IPS DF 6.9 (cell line): Measurements from ENCODE around the gene DYNC1I1.

Experiments
- DNase-seq: peaks from one replicate; pipeline ENCODE4 v3.0.0-alpha.2; 2013; ENCODE audit warnings: low read depth, low spot score
- H3K27ac ChIP-seq: one replicate; pipeline ENCODE4 v1.5.1; 2013; ENCODE audit warnings: low read length, control low read depth
- H3K27me3 ChIP-seq: 2 replicates; pipeline ENCODE4 v1.6.1; 2013; ENCODE audit warnings: mild to moderate bottlenecking, low read length; ENCODE audit not compliant: control insufficient read depth, insufficient read depth
- H3K36me3 ChIP-seq: 2 replicates; pipeline ENCODE4 v1.6.1; 2013; ENCODE audit warnings: low read length; ENCODE audit not compliant: control insufficient read depth, insufficient read depth
- H3K4me1 ChIP-seq: 2 replicates; pipeline ENCODE4 v1.6.1; 2013; ENCODE audit warnings: low read length; ENCODE audit not compliant: control insufficient read depth, insufficient read depth
- H3K4me3 ChIP-seq: 2 replicates; pipeline ENCODE4 v1.5.1; 2013; ENCODE audit warnings: mild to moderate bottlenecking, low read length
- H3K9me3 ChIP-seq: 2 replicates; pipeline ENCODE4 v1.6.1; 2013; ENCODE audit warnings: low read length, inconsistent platforms; ENCODE audit not compliant: control insufficient read depth, insufficient read depth
- WGBS: extraction: QIAGEN DNeasy Blood & Tissue Kit; methylation state at CpG from one replicate; pipeline ENCODE4 v1.1.7; 2013; ENCODE audit warnings: mixed read lengths, missing lambda C conversion rate; ENCODE audit not compliant: insufficient read length, insufficient coverage; 5-methylcytosine and 5-hydroxymethylcytosine counted together

The DYNC1I1 gene

DNA sequence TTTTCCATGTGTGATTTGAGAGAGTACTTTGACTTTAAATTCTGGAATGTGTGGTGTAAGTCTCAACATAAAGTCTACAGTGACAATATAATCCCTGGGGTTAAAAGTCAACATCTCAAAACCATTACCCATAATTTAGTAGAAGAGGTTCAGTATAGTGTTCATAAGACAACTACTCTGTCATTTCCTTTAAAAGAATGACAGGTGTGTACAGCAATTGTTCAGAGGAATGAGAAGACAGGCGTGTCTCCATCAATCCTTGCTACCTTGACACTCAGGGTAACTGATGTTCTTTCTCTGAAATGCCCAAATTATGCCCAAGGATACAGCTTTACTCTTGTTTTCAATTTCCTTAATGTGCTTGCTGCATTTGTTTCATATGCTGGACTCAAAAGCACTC is 256.4 kb downstream of the DYNC1I1 start:
- Histone ChIP-seq H3K36me3 (no peaks in the 10 kb centered on the region), H3K9me3 (no peaks in the 10 kb centered on the region), H3K27me3 (no peaks in the 10 kb centered on the region), H3K4me3 (no peak overlapping the region), H3K27ac (no peak overlapping the region), H3K4me1 (no peaks in the 10 kb centered on the region)
- no CpG with 5 or more reads among the region's 1 CpG for WGBS
- DNase-seq = no peak

DNA sequence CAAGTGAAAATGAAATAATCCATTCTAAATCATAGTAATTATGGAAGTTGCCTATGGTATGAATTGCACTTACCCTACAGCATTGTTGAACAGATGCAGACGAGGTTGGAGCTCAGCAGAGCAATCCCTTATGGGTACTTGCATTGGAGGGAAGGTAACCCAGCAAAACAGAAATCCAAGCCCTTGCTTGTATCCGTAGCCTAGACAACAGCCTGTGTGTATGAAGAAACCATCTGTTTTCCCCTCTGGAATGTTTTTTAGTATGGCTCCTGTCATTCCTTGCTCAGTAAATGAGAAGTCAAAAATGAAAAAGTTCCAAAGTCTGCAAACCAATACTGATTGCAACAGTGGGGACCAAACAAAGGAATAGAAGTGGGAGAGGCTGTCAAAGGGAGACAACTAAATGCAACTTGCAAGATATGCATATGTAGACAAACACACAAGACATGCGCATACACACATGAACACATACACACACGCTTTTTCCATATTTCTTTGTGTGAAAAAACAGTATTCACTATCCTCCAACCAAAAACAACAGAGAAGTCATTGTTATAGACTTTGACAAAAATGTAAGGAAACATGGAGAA is 260.8 kb downstream of the DYNC1I1 start:
- DNase-seq = no peak
- no peaks in the 10 kb centered on the region for H3K4me1 ChIP-seq
- WGBS = no CpG with 5 or more reads among the region's 4 CpGs

DNA sequence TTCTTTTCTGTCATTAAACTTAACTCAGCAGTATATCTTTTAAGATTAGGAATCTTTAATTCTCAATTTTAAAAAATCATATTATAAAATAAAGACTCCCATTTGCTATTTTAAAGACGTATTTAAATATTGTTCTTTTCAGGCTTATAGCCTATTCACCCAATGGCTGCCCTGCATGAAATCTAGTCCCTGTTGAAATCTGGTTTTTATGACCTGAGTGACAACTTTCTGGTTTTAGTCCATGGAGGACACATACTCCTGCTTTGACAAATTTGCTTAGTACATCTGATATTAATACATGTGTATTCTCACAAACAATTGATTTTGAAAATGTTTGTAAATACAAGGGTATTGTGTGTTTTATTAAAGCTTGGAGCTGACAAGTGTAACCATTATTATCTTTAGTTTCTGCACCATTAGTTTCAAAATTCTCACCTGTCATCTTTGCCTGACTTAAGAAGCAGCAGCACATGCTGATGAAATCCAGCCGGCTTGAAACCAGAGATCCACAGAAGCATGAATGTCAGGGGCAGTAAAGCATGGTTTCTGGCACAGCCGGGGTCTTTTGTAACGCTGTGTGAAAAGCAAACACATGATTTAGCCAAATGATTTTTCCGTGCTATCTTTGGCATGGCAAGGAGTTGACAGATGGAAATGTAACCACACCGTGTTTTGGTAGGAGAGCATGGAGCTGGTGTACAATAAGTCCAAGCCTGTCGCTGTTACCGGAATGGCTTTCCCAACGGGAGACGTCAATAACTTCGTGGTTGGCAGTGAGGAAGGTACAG is 262.8 kb downstream of the DYNC1I1 start:
- no peak for DNase-seq
- no peaks in the 10 kb centered on the region for H3K36me3 ChIP-seq
- no peaks in the 10 kb centered on the region for H3K27me3 ChIP-seq
- no peak overlapping the region for H3K27ac ChIP-seq
- H3K4me3 ChIP-seq = no peak overlapping the region
- H3K9me3 ChIP-seq = no peaks in the 10 kb centered on the region
- no CpG with 5 or more reads among the region's 11 CpGs for WGBS
- H3K4me1 ChIP-seq = no peaks in the 10 kb centered on the region

More for the DNA sequence above, 260.8 kb downstream of the DYNC1I1 start:
- Histone ChIP-seq H3K9me3 (no peaks in the 10 kb centered on the region), H3K27ac (no peak overlapping the region), H3K4me3 (no peak overlapping the region), H3K36me3 (no peaks in the 10 kb centered on the region), H3K27me3 (no peaks in the 10 kb centered on the region)

DNA sequence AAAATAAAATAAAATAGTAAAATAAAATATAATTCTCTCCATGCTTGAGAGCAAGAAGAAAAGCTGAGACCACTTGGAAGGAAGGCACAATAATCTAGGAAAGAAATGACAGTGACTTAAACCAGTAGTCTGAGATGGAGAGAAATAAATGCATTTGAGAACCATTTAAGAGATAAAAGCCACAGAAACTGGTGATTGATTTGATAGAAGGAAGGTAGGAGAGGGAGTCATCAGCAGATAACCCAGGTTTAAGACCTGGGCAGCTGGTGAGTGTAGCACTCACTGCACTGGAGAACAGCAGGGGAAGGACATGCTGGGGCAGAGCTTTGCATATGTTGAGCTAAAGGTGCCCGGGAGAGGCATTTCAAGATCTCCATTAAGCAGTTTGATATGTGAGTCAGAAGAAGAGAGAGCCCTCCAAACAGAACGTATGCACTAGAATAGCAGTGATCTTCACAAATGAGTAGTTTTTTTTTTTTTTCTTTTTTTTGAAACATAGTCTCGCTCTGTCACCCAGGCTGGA is 268.0 kb downstream of the DYNC1I1 start:
- no peaks in the 10 kb centered on the region for H3K36me3 ChIP-seq
- DNase-seq = no peak
- H3K27ac ChIP-seq = no peak overlapping the region
- no peaks in the 10 kb centered on the region for H3K4me1 ChIP-seq
- H3K9me3 ChIP-seq = no peaks in the 10 kb centered on the region
- no peaks in the 10 kb centered on the region for H3K27me3 ChIP-seq
- H3K4me3 ChIP-seq = no peak overlapping the region
- no CpG with 5 or more reads among the region's 3 CpGs for WGBS

DNA sequence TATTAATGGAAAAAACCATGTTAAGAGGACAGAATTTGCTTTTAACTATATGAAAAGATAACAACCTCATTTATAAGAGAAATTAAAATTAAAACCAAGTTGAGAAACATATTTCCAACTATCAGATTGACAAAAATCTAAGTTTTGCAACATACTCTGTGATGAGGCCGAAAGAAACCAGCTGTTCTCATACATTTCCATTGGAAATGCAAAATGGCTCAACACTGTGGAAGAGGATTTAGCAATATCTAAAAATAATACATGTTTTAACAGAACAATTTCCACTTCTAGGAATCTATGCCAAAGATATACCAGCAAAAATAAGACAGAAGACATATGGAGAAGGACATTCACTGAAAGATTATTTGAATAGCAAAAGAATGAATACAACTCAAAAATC is 268.8 kb downstream of the DYNC1I1 start:
- Histone ChIP-seq H3K4me3 (no peak overlapping the region), H3K9me3 (no peaks in the 10 kb centered on the region), H3K4me1 (no peaks in the 10 kb centered on the region), H3K27me3 (no peaks in the 10 kb centered on the region), H3K36me3 (no peaks in the 10 kb centered on the region), H3K27ac (no peak overlapping the region)
- DNase-seq = no peak
- no CpG with 5 or more reads among the region's 1 CpG for WGBS

DNA sequence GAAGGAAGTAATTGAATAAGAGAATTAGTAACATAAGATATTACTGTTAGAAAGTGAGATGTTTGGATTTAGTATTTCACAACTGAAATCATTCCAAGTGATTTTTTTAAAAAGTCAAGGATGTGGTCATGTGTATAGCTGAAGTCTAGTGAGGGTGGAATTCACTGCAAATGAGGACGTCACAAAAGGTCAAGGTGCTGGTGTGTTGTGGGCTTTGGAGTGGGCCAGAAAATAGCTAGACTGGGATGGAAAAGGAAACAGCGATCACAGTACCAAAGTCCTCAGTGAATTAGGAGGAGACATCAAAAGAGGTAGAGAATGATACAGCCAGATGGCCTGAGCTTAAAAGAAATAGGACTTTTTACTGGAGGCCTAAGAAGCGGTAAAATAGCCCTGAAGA is 272.8 kb downstream of the DYNC1I1 start:
- Histone ChIP-seq H3K9me3 (no peaks in the 10 kb centered on the region), H3K27me3 (no peaks in the 10 kb centered on the region), H3K4me1 (no peaks in the 10 kb centered on the region), H3K36me3 (no peaks in the 10 kb centered on the region), H3K4me3 (no peak overlapping the region), H3K27ac (no peak overlapping the region)
- no CpG with 5 or more reads among the region's 3 CpGs for WGBS
- DNase-seq = no peak

DNA sequence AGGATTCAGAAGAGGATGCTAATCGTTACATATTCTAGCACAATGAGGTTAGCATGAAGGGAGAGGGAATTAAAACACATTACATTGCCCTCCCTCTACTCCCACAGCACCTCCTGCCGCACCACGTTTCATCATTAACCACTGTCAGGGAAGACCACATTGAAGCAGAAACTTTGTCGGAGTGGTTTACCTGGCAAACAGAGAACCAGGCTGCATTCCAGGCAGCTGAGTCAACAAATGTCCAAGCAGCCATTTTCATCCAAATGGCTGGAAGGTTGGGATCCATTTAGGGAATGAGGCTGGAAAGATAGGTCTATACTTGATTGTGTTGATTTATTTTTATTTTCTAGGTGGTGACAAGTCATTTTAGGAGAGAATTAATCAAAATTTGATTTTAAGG is 273.6 kb downstream of the DYNC1I1 start:
- H3K4me3 ChIP-seq = no peak overlapping the region
- H3K9me3 ChIP-seq = no peaks in the 10 kb centered on the region
- H3K27ac ChIP-seq = no peak overlapping the region
- no peaks in the 10 kb centered on the region for H3K36me3 ChIP-seq
- no peak for DNase-seq
- H3K4me1 ChIP-seq = no peaks in the 10 kb centered on the region
- no CpG with 5 or more reads among the region's 4 CpGs for WGBS
- no peaks in the 10 kb centered on the region for H3K27me3 ChIP-seq

DNA sequence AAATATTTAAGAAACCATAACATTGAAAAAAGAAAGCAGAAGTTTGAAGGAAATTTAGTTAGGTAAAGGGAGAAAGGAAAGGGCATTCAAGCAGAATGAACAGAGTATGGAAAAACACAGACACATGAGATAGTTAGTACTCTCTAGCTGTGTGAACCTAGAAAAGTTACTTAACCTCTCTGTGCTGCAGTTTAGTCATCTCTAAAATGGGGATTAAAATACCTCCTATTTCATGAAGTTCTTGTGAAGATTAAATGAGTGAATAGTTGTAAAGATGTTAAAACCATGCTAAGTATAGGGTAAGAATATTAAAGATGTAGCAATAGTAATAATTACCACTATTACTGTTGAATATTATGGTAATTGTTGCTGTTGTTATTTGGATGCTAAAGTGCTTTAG is 279.9 kb downstream of the DYNC1I1 start:
- no peaks in the 10 kb centered on the region for H3K36me3 ChIP-seq
- no peaks in the 10 kb centered on the region for H3K4me1 ChIP-seq
- no peak overlapping the region for H3K4me3 ChIP-seq
- DNase-seq = no peak
- no peaks in the 10 kb centered on the region for H3K9me3 ChIP-seq
- no peak overlapping the region for H3K27ac ChIP-seq
- H3K27me3 ChIP-seq = no peaks in the 10 kb centered on the region

DNA sequence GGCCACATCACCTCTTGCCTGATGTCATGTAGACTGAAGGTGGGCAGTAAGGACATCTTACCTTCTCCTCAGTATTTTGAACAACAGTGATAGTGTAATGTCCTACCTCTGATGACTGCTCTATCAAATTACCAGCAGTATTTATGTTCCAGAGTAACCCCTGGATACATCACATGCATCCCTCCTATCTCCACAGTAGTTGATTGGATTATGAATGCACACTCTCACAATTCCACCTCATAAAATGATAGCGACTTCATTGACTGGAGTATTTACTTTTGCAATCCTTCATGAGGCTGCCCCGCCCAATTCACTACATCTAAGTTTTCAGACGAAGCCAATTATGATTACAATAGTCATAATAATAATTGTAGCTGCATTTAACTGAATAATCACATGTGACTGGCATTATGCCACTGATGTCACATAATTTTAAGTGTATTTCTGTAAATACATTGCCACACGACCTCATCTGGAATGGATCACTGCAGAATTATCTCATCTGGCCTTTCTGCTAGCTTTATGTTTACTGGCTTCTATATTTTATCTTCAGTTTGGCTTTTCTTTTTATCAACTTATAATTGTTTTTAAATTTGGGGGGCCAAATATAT is 280.6 kb downstream of the DYNC1I1 start:
- DNase-seq = no peak
- no CpG with 5 or more reads among the region's 4 CpGs for WGBS
- Histone ChIP-seq H3K4me3 (no peak overlapping the region), H3K27me3 (no peaks in the 10 kb centered on the region), H3K4me1 (no peaks in the 10 kb centered on the region), H3K36me3 (no peaks in the 10 kb centered on the region), H3K27ac (no peak overlapping the region), H3K9me3 (no peaks in the 10 kb centered on the region)

DNA sequence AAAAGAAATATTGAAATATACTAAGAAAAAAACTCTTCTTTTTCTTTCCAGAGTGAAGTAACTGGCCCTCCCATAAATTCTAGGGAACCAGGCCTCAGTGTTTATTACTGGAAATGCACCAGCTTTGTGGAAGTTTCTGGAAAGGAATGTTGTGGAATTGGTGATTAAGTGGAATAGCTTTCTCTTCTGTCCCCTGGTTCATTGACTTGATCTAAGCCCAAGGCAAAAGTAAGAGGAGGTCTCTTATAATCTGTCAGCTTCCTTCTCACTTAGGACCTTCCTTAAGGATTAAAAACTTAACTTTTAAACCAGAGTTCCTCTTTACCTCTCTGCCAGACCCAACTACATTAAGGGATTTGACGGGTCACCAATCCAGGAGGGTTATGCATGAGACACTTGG is 283.4 kb downstream of the DYNC1I1 start:
- no peak for DNase-seq
- Histone ChIP-seq H3K4me1 (no peaks in the 10 kb centered on the region), H3K9me3 (no peaks in the 10 kb centered on the region), H3K27me3 (no peaks in the 10 kb centered on the region), H3K4me3 (no peak overlapping the region), H3K36me3 (no peaks in the 10 kb centered on the region), H3K27ac (no peak overlapping the region)
- WGBS = no CpG with 5 or more reads among the region's 1 CpG
